HepG2 (cell line): ENCODE measurements around the gene AP4M1. TPM values are rescaled to one million over a fixed set of nuclear protein-coding genes. Genes with fewer than 3 reads are reported as not detected.
A peak's percentile ranks its signal among the peaks of the same experiment; 100 is the strongest.

Experiments used
- ATAC-seq: fragments of 200-7000 bp; cut with Tn5 transposase; 3 replicates; pipeline ENCODE4 v1.9.1; 2020; ENCODE audit warnings: mild to moderate bottlenecking, moderate library complexity
- BruUV-seq: library from RNA; stranded (reverse); fragments of 400-500 nt; replicated peaks from 2 replicates; lab custom pipeline; 2021; lab: Mats Ljungman, UMichigan
- CTCF ChIA-PET: fragments of 300-600 bp; formaldehyde crosslinking; extraction: SDS; loops from one replicate; lab custom pipeline; 2021; ENCODE audit warnings: low total read pairs, inconsistent platforms, low intra/inter-chr PET ratio; lab: Yijun Ruan, JAX
- POLR2A ChIA-PET: fragments of 350-600 bp; sonication (Branson Sonifier 250); formaldehyde crosslinking; loops from one replicate; lab custom pipeline; 2020; ENCODE audit warnings: antibody characterized with exemption, inconsistent platforms; lab: Yijun Ruan, JAX
- DNase-seq: peaks from one replicate; pipeline ENCODE4 v3.0.0-alpha.2; 2015; ENCODE audit warnings: low spot score
- FAIRE-seq: peaks from 3 replicates; lab custom pipeline; 2011; peaks lifted over from hg19 to GRCh38; lab: Jason Lieb, UNC
- H2AFZ ChIP-seq: one replicate; pipeline ENCODE4 v1.6.1; 2011; ENCODE audit warnings: low read length, inconsistent platforms
- H3K27ac ChIP-seq: fragments of 300-600 bp; 3 replicates; pipeline ENCODE4 v1.8.0; 2011; ENCODE audit warnings: mixed run types, mild to moderate bottlenecking, mixed read lengths, low read length, inconsistent platforms; ENCODE audit not compliant: insufficient read depth; ENCODE audit errors: extremely low read length
- H3K27me3 ChIP-seq, 2 experiments: fragments of 200-600 bp in 1 of 2; 2 replicates in 1 of 2; 3 replicates in 1 of 2; pipeline versions ENCODE4 v1.6.0 to v1.8.0; 2011; ENCODE audit warnings: low read length in 2 of 2, mild to moderate bottlenecking in 2 of 2, moderate library complexity in 2 of 2, inconsistent platforms in 1 of 2; ENCODE audit not compliant: insufficient read depth in 2 of 2, control insufficient read depth in 1 of 2
- H3K36me3 ChIP-seq, 2 experiments: fragments of 200-600 bp in 1 of 2; replicated peaks in 1 of 2; 2 replicates in 1 of 2; 3 replicates in 1 of 2; pipeline versions ENCODE4 v1.5.1 to v1.8.0; 2011; ENCODE audit warnings: low read length in 2 of 2, inconsistent platforms in 1 of 2; ENCODE audit not compliant: insufficient read depth in 2 of 2, control insufficient read depth in 1 of 2
- H3K4me1 ChIP-seq: 2 replicates; pipeline ENCODE4 v1.5.1; 2012; ENCODE audit warnings: low read length, inconsistent platforms; ENCODE audit not compliant: insufficient read depth
- H3K4me2 ChIP-seq: 2 replicates; pipeline ENCODE4 v1.6.0; 2011; ENCODE audit warnings: low read depth, low read length, inconsistent platforms
- H3K4me3 ChIP-seq, 3 experiments: fragments of 200-600 bp in 1 of 3; sonication (generic), shearing (Covaris generic) in 1 of 3; replicated peaks in 1 of 3; 2 replicates each; pipeline ENCODE4 v1.5.1; 2011 to 2016; ENCODE audit warnings: low read length in 3 of 3, inconsistent platforms in 2 of 3, low read depth in 2 of 3, mild to moderate bottlenecking in 2 of 3, control low read depth in 1 of 3, mixed read lengths in 1 of 3; ENCODE audit not compliant: insufficient read depth in 1 of 3
- H3K79me2 ChIP-seq: one replicate; pipeline ENCODE4 v1.6.1; 2011; ENCODE audit warnings: low read length, inconsistent platforms; ENCODE audit not compliant: insufficient read depth
- H3K9ac ChIP-seq: 2 replicates; pipeline ENCODE4 v1.6.0; 2011; ENCODE audit warnings: mild to moderate bottlenecking, low read depth, low read length, inconsistent platforms; ENCODE audit not compliant: insufficient read depth
- H3K9me3 ChIP-seq: 2 replicates; pipeline ENCODE4 v1.5.1; 2012; ENCODE audit warnings: mild to moderate bottlenecking, low read length
- H4K20me1 ChIP-seq: 2 replicates; pipeline ENCODE4 v1.6.0; 2011; ENCODE audit warnings: inconsistent platforms, mild to moderate bottlenecking, low read length, moderate library complexity; ENCODE audit not compliant: insufficient read depth
- ARNT ChIP-seq: fragments of 450-650 bp; IDR thresholded peaks from 2 replicates; pipeline ENCODE4 v1.6.1; 2017
- CREB1 ChIP-seq, 2 experiments: fragments of 450-650 bp in 1 of 2; IDR thresholded peaks; 2 replicates each; pipeline ENCODE4 v1.6.1; 2016 to 2017; ENCODE audit warnings: control low read depth in 1 of 2, mild to moderate bottlenecking in 1 of 2, missing compliant biosample characterization in 1 of 2, missing genetic modification characterization in 1 of 2
- DZIP1 ChIP-seq: sonication (generic); formaldehyde crosslinking; IDR thresholded peaks from 2 replicates; pipeline ENCODE4 v1.5.0; 2020; ENCODE audit warnings: mild to moderate bottlenecking, missing genetic modification reagents
- ERF ChIP-seq: IDR thresholded peaks from 2 replicates; pipeline ENCODE4 v1.6.1; 2018; ENCODE audit warnings: missing biosample characterization, missing genetic modification reagents
- HOXA5 ChIP-seq: sonication (generic); formaldehyde crosslinking; IDR thresholded peaks from 2 replicates; pipeline ENCODE4 v1.4.0; 2020; ENCODE audit warnings: missing genetic modification reagents
- MNT ChIP-seq: fragments of 450-650 bp; IDR thresholded peaks from 2 replicates; pipeline ENCODE4 v1.6.1; 2016
- POGK ChIP-seq: sonication (generic); formaldehyde crosslinking; conservative IDR thresholded peaks from 2 replicates; pipeline ENCODE4 v1.8.0; 2022; ENCODE audit warnings: mild to moderate bottlenecking, moderate library complexity, missing genetic modification reagents
- PRMT3 ChIP-seq: sonication (generic); formaldehyde crosslinking; IDR thresholded peaks from 2 replicates; pipeline ENCODE4 v1.8.1; 2022; ENCODE audit warnings: low read depth, mild to moderate bottlenecking, moderate library complexity, missing genetic modification reagents, borderline replicate concordance
- SP5 ChIP-seq: IDR thresholded peaks from 2 replicates; pipeline ENCODE4 v1.6.1; 2016; ENCODE audit warnings: low read depth, borderline replicate concordance
- TBX2 ChIP-seq: sonication (generic); formaldehyde crosslinking; IDR thresholded peaks from 2 replicates; pipeline ENCODE4 v1.5.0; 2020; ENCODE audit warnings: missing genetic modification reagents, mild to moderate bottlenecking, borderline replicate concordance
- WIZ ChIP-seq: sonication (generic); formaldehyde crosslinking; IDR thresholded peaks from 2 replicates; pipeline ENCODE4 v1.5.1; 2020; ENCODE audit warnings: mild to moderate bottlenecking, missing genetic modification reagents
- ZBED4 ChIP-seq: sonication (generic); formaldehyde crosslinking; IDR thresholded peaks from 2 replicates; pipeline ENCODE4 v1.4.0; 2020; ENCODE audit warnings: missing genetic modification reagents, borderline replicate concordance
- ZNF224 ChIP-seq: sonication (generic); formaldehyde crosslinking; IDR thresholded peaks from 2 replicates; pipeline ENCODE4 v1.5.0; 2020; ENCODE audit warnings: mild to moderate bottlenecking, missing genetic modification reagents
- ZNF607 ChIP-seq: sonication (generic); formaldehyde crosslinking; IDR thresholded peaks from 2 replicates; pipeline ENCODE4 v1.5.1; 2020; ENCODE audit warnings: missing genetic modification reagents, mild to moderate bottlenecking, borderline replicate concordance
- ZNF776 ChIP-seq: sonication (generic); formaldehyde crosslinking; IDR thresholded peaks from 2 replicates; pipeline ENCODE4 v1.4.0; 2020; ENCODE audit warnings: mild to moderate bottlenecking, missing genetic modification reagents
- ZNF792 ChIP-seq: IDR thresholded peaks from 2 replicates; pipeline ENCODE4 v1.6.1; 2016
- WGBS: methylation state at CpG from one replicate; pipeline ENCODE4 v1.1.6; 2017; ENCODE audit warnings: low lambda C conversion rate; 5-methylcytosine and 5-hydroxymethylcytosine counted together
- in situ Hi-C: cut with HindIII; loops from 2 replicates; pipeline ENCODE4 v1.10.0; 2017; ENCODE audit warnings: low pct_unique_long_range_greater_than_20kb; ENCODE audit not compliant: extremely low pct_ligation_motif_present
- intact Hi-C: fragments of 100-400 bp; cut with micrococcal nuclease; formaldehyde crosslinking; loops from one replicate; pipeline ENCODE4 v1.10.0; 2022; ENCODE audit not compliant: unreplicated experiment
- polyA plus RNA-seq, 8 experiments: library from polyadenylated mRNA; depleted of rRNA in 3 of 8; stranded (reverse) in 7 of 8; unstranded in 1 of 8; fragments of >200 nt; fragmentation: Illumina TruSeq in 4 of 8; extraction: Trizol in 4 of 8; gene quantifications; 2 replicates each; pipeline versions ENCODE4 v1.2.1 to v1.2.3, GENCODE V29; 2011 to 2016; ENCODE audit warnings: low read depth in 4 of 8, missing spikeins in 1 of 8, mixed read lengths in 1 of 8; ENCODE audit not compliant: insufficient read depth in 1 of 8
- total RNA-seq, 5 experiments: library from RNA; depleted of rRNA; stranded (reverse); fragments of >200 nt; fragmentation: Illumina TruSeq; extraction: Trizol; gene quantifications; 2 replicates each; pipeline ENCODE4 v1.2.3, GENCODE V29; 2016; ENCODE audit warnings: low read depth in 1 of 5

Gene AP4M1
- total and polyA plus RNA-seq, 2 of the 13 experiments (the other 11 are each of a cell fraction or from before 2014, with no cell fraction given) = 6.3 to 9.7 TPM

GRCh38 chr7:100148225-100148558, 46.7 kb downstream of the AP4M1 start:
- FAIRE-seq = no peak
- no peak for TF ChIP-seq ZNF776 (CRISPR knock-in tag)
- no peak; the same call in 1 of the 2 replicates for TF ChIP-seq PRMT3 (CRISPR knock-in tag)
- no peak for TF ChIP-seq CREB1 (IDR thresholded peaks at IDR 0.05)
- no peak for TF ChIP-seq CREB1 (CRISPR knock-in tag; IDR thresholded peaks at IDR 0.05)
- TF ChIP-seq ZNF224 (CRISPR knock-in tag) = peak; percentile 73; the same call in 1 of the 2 replicates
- TF ChIP-seq ZNF607 = no peak
- no peak for TF ChIP-seq ZBED4
- TF ChIP-seq SP5 (CRISPR knock-in tag) = no peak
- TF ChIP-seq MNT = no peak
- TF ChIP-seq TBX2 (CRISPR knock-in tag) = no peak
- no peak for TF ChIP-seq POGK
- TF ChIP-seq ERF = no peak
- no peak for TF ChIP-seq ZNF792
- TF ChIP-seq ARNT = no peak
- 0 out of 2 replicates have a peak, but pooled peaks have one; percentile 49 for TF ChIP-seq DZIP1 (CRISPR knock-in tag)
- 0 out of 2 replicates have a peak, but pooled peaks have one; percentile 45 for TF ChIP-seq WIZ (CRISPR knock-in tag)
- TF ChIP-seq HOXA5 (CRISPR knock-in tag) = no peak

More at GRCh38 chr7:100148225-100148558, 46.7 kb downstream of the AP4M1 start:
- Histone ChIP-seq H3K4me1 (peaks cover 41% of the 10 kb centered on the region), H3K27me3 (no peaks in the 10 kb centered on the region), H3K9ac (peak overlapping the region; percentile 62), H3K4me2 (peak overlapping the region; percentile 81), H4K20me1 (no peaks in the 10 kb centered on the region), H3K36me3 (no peaks in the 10 kb centered on the region), H3K27ac (peak overlapping the region; percentile 37), H3K4me3 (peak overlapping the region; percentile 41 to 69 (median 52)), H2AFZ (peak overlapping the region; percentile 66), H3K9me3 (no peaks in the 10 kb centered on the region), H3K79me2 (peaks cover 15% of the 10 kb centered on the region)
- no peak for ATAC-seq
- BruUV-seq = no TSS peak
- intact Hi-C loops (no loop called here), in situ Hi-C loops (no loop called here)
- DNase-seq = no peak
- CTCF ChIA-PET = no interaction called here
- POLR2A ChIA-PET = interaction anchor here (0.9 to 2.3 kb wide), 15 partner anchors 8 to 281 kb away, joined by 3 to 25 read pairs (median 8); partner anchors contain the start of genes AP4M1, COPS6, GAL3ST4 and GPC2
- WGBS = 3% methylated on average over 14 of the region's 14 CpGs
